ENCODE measurements around the gene TAS2R60. TPM values are rescaled to one million over a fixed set of nuclear protein-coding genes. Genes with fewer than 3 reads are reported as not detected.

Gene TAS2R60
- total and polyA plus RNA-seq, 2 of the 8 experiments (the other 6 are each of a cell fraction or from before 2014, with no cell fraction given): 0.15 to 0.32 TPM

GRCh38 chr7:143485094-143485493 lies 41.8 kb downstream of the TAS2R60 start:
- Histone ChIP-seq H3K27me3 (replicated peaks in 1 of 4; ENCODE audit: control insufficient read depth in 3 of 4, extremely low read depth in 1 of 4, insufficient read depth in 3 of 4, low read length in 3 of 4) (no peaks in the 10 kb centered on the region), H3K79me1 (ENCODE audit: low read depth, low read length) (no peaks in the 10 kb centered on the region), H3K4me2 (ENCODE audit: insufficient read depth in 1 of 2, low read depth in 2 of 2, low read length in 2 of 2) (no peak overlapping the region), H3K18ac (ENCODE audit: extremely low read depth, low read length) (no peak overlapping the region), H2BK12ac (ENCODE audit: low read depth, low read length) (no peak overlapping the region), H3K9ac (replicated peaks in 1 of 4; ENCODE audit: extremely low read depth in 1 of 4, low read depth in 3 of 4, low read length in 3 of 4) (no peak overlapping the region), H2BK20ac (ENCODE audit: low read length) (no peak overlapping the region), H3K56ac (replicated peaks; ENCODE audit: insufficient read length, low read depth, low read length) (no peak overlapping the region), H3K79me2 (ENCODE audit: control insufficient read depth in 1 of 2, insufficient read depth in 2 of 2, low read length in 2 of 2) (no peaks in the 10 kb centered on the region), H2BK15ac (ENCODE audit: low read length) (no peak overlapping the region), H4K5ac (ENCODE audit: insufficient read length, low read depth, low read length) (no peak overlapping the region), H3K4me3 (ENCODE audit: extremely low read depth in 1 of 4, insufficient read depth in 2 of 4, low read depth in 3 of 4, low read length in 4 of 4) (no peak overlapping the region), H3K36me3 (ENCODE audit: control insufficient read depth in 2 of 4, insufficient read depth in 4 of 4, low read length in 3 of 4) (no peaks in the 10 kb centered on the region), H3K4me1 (replicated peaks in 1 of 4; ENCODE audit: control insufficient read depth in 3 of 4, insufficient read depth in 4 of 4, low read length in 3 of 4) (no peaks in the 10 kb centered on the region), H2BK5ac (ENCODE audit: low read depth, low read length) (no peak overlapping the region), H3K23me2 (ENCODE audit: low read depth, low read length) (no peaks in the 10 kb centered on the region), H4K91ac (replicated peaks; ENCODE audit: insufficient read length, low read length) (no peak overlapping the region), H4K20me1 (replicated peaks in 1 of 2; ENCODE audit: control insufficient read depth in 1 of 2, insufficient read depth in 2 of 2, low read length in 2 of 2) (no peaks in the 10 kb centered on the region), H3K14ac (ENCODE audit: insufficient read length) (no peak overlapping the region), H2AFZ (ENCODE audit: low read length) (no peak overlapping the region), H2AK5ac (ENCODE audit: low read depth, low read length) (no peak overlapping the region), H3K9me3 (ENCODE audit: insufficient read depth in 2 of 2, low read depth in 1 of 2, low read length in 1 of 2) (no peaks in the 10 kb centered on the region), H4K8ac (ENCODE audit: extremely low read depth, insufficient read depth, low read length) (no peak overlapping the region), H2BK120ac (replicated peaks; ENCODE audit: low read depth, low read length) (no peak overlapping the region), H3K4ac (replicated peaks; ENCODE audit: insufficient read length, low read depth, low read length) (no peak overlapping the region), H3K23ac (ENCODE audit: insufficient read length) (no peak overlapping the region), H3K27ac (ENCODE audit: low read depth, low read length) (no peak overlapping the region)
- ChIA-PET POLR2A (ENCODE audit: partially characterized antibody) (interaction anchor here (0.6 kb wide), 2 partner anchors 8 to 18 kb away, joined by 3 to 6 read pairs; no protein-coding TSS in a partner anchor), CTCF (ENCODE audit: partially characterized antibody) (interaction anchor here (0.6 to 1.0 kb wide), 4 partner anchors 16 to 235 kb away, joined by 3 read pairs; no protein-coding TSS in a partner anchor)
- DNase-seq (ENCODE audit: low read depth in 1 of 2, low spot score in 2 of 2) (no peak), FAIRE-seq (no peak)
- TF ChIP-seq SP1 (IDR thresholded peaks at IDR 0.05; ENCODE audit: low read depth, low read length): no peak
- no peak for TF ChIP-seq FOSL1 (IDR thresholded peaks at IDR 0.05; ENCODE audit: insufficient read depth, low read depth, low read length)
- TF ChIP-seq KDM5A (IDR thresholded peaks at IDR 0.05; ENCODE audit: low read length): no peak
- TF ChIP-seq CREB1 (IDR thresholded peaks at IDR 0.05): no peak
- no peak for TF ChIP-seq CHD1 (IDR thresholded peaks at IDR 0.05; ENCODE audit: low read depth, low read length)
- TF ChIP-seq TBP (IDR thresholded peaks at IDR 0.05; ENCODE audit: low read depth, low read length): no peak
- no peak for TF ChIP-seq SP4 (IDR thresholded peaks at IDR 0.05; ENCODE audit: low read length)
- TF ChIP-seq SAP30 (IDR thresholded peaks at IDR 0.05; ENCODE audit: insufficient read depth, insufficient replicate concordance, low read length): no peak
- TF ChIP-seq, protein P1, sequence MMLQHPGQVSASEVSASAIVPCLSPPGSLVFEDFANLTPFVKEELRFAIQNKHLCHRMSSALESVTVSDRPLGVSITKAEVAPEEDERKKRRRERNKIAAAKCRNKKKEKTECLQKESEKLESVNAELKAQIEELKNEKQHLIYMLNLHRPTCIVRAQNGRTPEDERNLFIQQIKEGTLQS (IDR thresholded peaks at IDR 0.05; ENCODE audit: insufficient read depth, low read depth, low read length): no peak
- TF ChIP-seq YY1 (IDR thresholded peaks at IDR 0.05; ENCODE audit: low read depth, low read length): no peak
- TF ChIP-seq, protein P2, sequence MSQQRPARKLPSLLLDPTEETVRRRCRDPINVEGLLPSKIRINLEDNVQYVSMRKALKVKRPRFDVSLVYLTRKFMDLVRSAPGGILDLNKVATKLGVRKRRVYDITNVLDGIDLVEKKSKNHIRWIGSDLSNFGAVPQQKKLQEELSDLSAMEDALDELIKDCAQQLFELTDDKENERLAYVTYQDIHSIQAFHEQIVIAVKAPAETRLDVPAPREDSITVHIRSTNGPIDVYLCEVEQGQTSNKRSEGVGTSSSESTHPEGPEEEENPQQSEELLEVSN (IDR thresholded peaks at IDR 0.05): no peak
- TF ChIP-seq EP300 (IDR thresholded peaks at IDR 0.05; ENCODE audit: borderline replicate concordance in 1 of 2, low read depth in 2 of 2, low read length in 2 of 2): no peak
- no peak for TF ChIP-seq MAFK (IDR thresholded peaks at IDR 0.05; ENCODE audit: low read depth, low read length)
- TF ChIP-seq CTBP2 (IDR thresholded peaks at IDR 0.05; ENCODE audit: borderline replicate concordance, insufficient read depth, insufficient read length, low read length): no peak
